GM12878 (cell line): ENCODE results near the gene GPR119. TPM values are rescaled to one million over a fixed set of nuclear protein-coding genes. Genes with fewer than 3 reads are reported as not detected.

Source experiments
- ATAC-seq: fragments of 200-7000 bp; cut with Tn5 transposase; 3 replicates; pipeline ENCODE4 v1.9.1; 2020; ENCODE audit warnings: mild to moderate bottlenecking, moderate library complexity
- Bru-seq: library from RNA; stranded (reverse); fragments of 400-500 nt; gene quantifications from one replicate; lab custom pipeline; 2021; lab: Mats Ljungman, UMichigan
- BruChase-seq, 2 experiments: library from RNA; stranded (reverse); fragments of 400-500 nt; gene quantifications; one replicate each; lab custom pipeline; 2021; lab: Mats Ljungman, UMichigan
- BruUV-seq: library from RNA; stranded (reverse); fragments of 400-500 nt; replicated peaks from 2 replicates; lab custom pipeline; 2021; lab: Mats Ljungman, UMichigan
- CTCF ChIA-PET: fragments of 300-600 bp; sonication (Branson Sonifier 250); formaldehyde crosslinking; extraction: SDS; loops from one replicate; lab custom pipeline; 2021; ENCODE audit warnings: inconsistent platforms; lab: Yijun Ruan, JAX
- POLR2A ChIA-PET: fragments of 350-600 bp; formaldehyde crosslinking; extraction: SDS; loops from one replicate; lab custom pipeline; 2021; ENCODE audit warnings: inconsistent platforms; lab: Charles Lee
- RAD21 ChIA-PET: fragments of 300-600 bp; sonication (Branson Sonifier 250); formaldehyde crosslinking; loops from one replicate; lab custom pipeline; 2023; ENCODE audit warnings: antibody characterized with exemption; ENCODE audit not compliant: unreplicated experiment; lab: Charles Lee
- SMC1A ChIA-PET: fragments of 300-600 bp; sonication (Branson Sonifier 250); formaldehyde crosslinking; loops from one replicate; lab custom pipeline; 2023; ENCODE audit not compliant: unreplicated experiment, uncharacterized antibody; lab: Charles Lee
- DNase-seq: peaks from one replicate; pipeline ENCODE4 v3.0.0-alpha.2; 2011; ENCODE audit warnings: low read depth, low spot score
- FAIRE-seq: peaks from 3 replicates; lab custom pipeline; 2011; peaks lifted over from hg19 to GRCh38; lab: Jason Lieb, UNC
- H2AFZ ChIP-seq: 2 replicates; pipeline ENCODE4 v1.6.0; 2011; ENCODE audit warnings: low read depth, low read length, control low read depth; ENCODE audit not compliant: control insufficient read depth
- H3K27ac ChIP-seq: 2 replicates; pipeline ENCODE4 v1.5.1; 2011; ENCODE audit warnings: control low read depth; ENCODE audit not compliant: control insufficient read depth, insufficient read depth
- H3K27me3 ChIP-seq, 2 experiments: replicated peaks in 1 of 2; 2 replicates each; pipeline versions ENCODE4 v1.6.0 to v1.6.1; 2011; ENCODE audit warnings: low read length in 1 of 2; ENCODE audit not compliant: control insufficient read depth in 2 of 2, insufficient read depth in 2 of 2
- H3K36me3 ChIP-seq, 2 experiments: 2 replicates each; pipeline ENCODE4 v1.5.1; 2011; ENCODE audit warnings: low read length in 1 of 2; ENCODE audit not compliant: control insufficient read depth in 2 of 2, insufficient read depth in 2 of 2
- H3K4me1 ChIP-seq: 2 replicates; pipeline ENCODE4 v1.6.1; 2011; ENCODE audit warnings: mild to moderate bottlenecking, low read length, moderate library complexity, mixed read lengths; ENCODE audit not compliant: control insufficient read depth, insufficient read depth
- H3K4me2 ChIP-seq: 2 replicates; pipeline ENCODE4 v1.6.0; 2011; ENCODE audit warnings: control low read depth; ENCODE audit not compliant: control insufficient read depth, insufficient read depth
- H3K4me3 ChIP-seq: fragments of 200-600 bp; sonication (generic); 2 replicates; pipeline ENCODE4 v1.5.1; 2016
- H3K79me2 ChIP-seq: 2 replicates; pipeline ENCODE4 v1.6.0; 2011; ENCODE audit warnings: low read length; ENCODE audit not compliant: control insufficient read depth, insufficient read depth
- H3K9ac ChIP-seq: 2 replicates; pipeline ENCODE4 v1.8.0; 2011; ENCODE audit warnings: low read length, control low read depth, mixed read lengths; ENCODE audit not compliant: control insufficient read depth, insufficient read depth
- H3K9me3 ChIP-seq: replicated peaks from 3 replicates; pipeline ENCODE4 v1.5.1; 2011; ENCODE audit warnings: mild to moderate bottlenecking, low read length; ENCODE audit not compliant: control insufficient read depth, insufficient read depth
- H4K20me1 ChIP-seq: 2 replicates; pipeline ENCODE4 v1.6.0; 2011; ENCODE audit not compliant: control insufficient read depth, insufficient read depth
- CBX5 ChIP-seq: sonication (generic); IDR thresholded peaks from 2 replicates; pipeline ENCODE4 v1.6.1; 2016; ENCODE audit warnings: low read depth, moderate library complexity, mild to moderate bottlenecking, inconsistent platforms
- ESRRA ChIP-seq: IDR thresholded peaks from 2 replicates; pipeline ENCODE4 v1.6.1; 2012; ENCODE audit warnings: mild to moderate bottlenecking, low read length, improper control_type of control experiment
- FOS ChIP-seq: IDR thresholded peaks from 3 replicates; pipeline ENCODE4 v1.6.1; 2011; ENCODE audit warnings: borderline replicate concordance; ENCODE audit not compliant: insufficient read length; ENCODE audit errors: extremely low read depth
- HCFC1 ChIP-seq: fragments of 150-350 bp; IDR thresholded peaks from 2 replicates; pipeline ENCODE4 v1.6.1; 2014; ENCODE audit warnings: low read length
- IRF4 ChIP-seq: IDR thresholded peaks from 2 replicates; pipeline ENCODE4 v1.6.1; 2011; ENCODE audit warnings: low read depth, low read length
- JUNB ChIP-seq: IDR thresholded peaks from 2 replicates; pipeline ENCODE4 v1.6.1; 2016; ENCODE audit warnings: antibody characterized with exemption, mild to moderate bottlenecking
- JUND ChIP-seq: IDR thresholded peaks from 2 replicates; pipeline ENCODE4 v1.6.1; 2012; ENCODE audit warnings: low read depth, mild to moderate bottlenecking, low read length, improper control_type of control experiment, moderate library complexity
- KDM1A ChIP-seq: fragments of 200-600 bp; sonication (generic); IDR thresholded peaks from 2 replicates; pipeline ENCODE4 v1.6.1; 2016; ENCODE audit warnings: borderline replicate concordance
- NFYA ChIP-seq: IDR thresholded peaks from 2 replicates; pipeline ENCODE4 v1.6.1; 2011; ENCODE audit warnings: low read depth, mild to moderate bottlenecking, low read length, improper control_type of control experiment, borderline replicate concordance
- NRF1 ChIP-seq: conservative IDR thresholded peaks from 2 replicates; pipeline ENCODE4 v1.6.1; 2011; ENCODE audit warnings: mild to moderate bottlenecking, low read depth, low read length, improper control_type of control experiment
- RAD21 ChIP-seq: IDR thresholded peaks from 2 replicates; pipeline ENCODE4 v1.6.1; 2011; ENCODE audit warnings: mild to moderate bottlenecking, low read depth, low read length, moderate library complexity; ENCODE audit not compliant: insufficient read depth
- WGBS: methylation state at CpG from one replicate; pipeline ENCODE4 v1.1.6; 2016; ENCODE audit warnings: low lambda C conversion rate; ENCODE audit not compliant: insufficient replicate concordance, insufficient coverage; ENCODE audit errors: missing lambda C conversion rate; 5-methylcytosine and 5-hydroxymethylcytosine counted together
- in situ Hi-C: fragments of 300-500 bp; cut with MboI; formaldehyde crosslinking; loops from 9 replicates; pipeline ENCODE4 v1.14.3; 2018; ENCODE audit warnings: mixed read lengths
- intact Hi-C: fragments of 100-400 bp; cut with micrococcal nuclease; formaldehyde crosslinking; loops from one replicate; pipeline ENCODE4 v1.14.2; 2022; ENCODE audit not compliant: unreplicated experiment
- long read RNA-seq, 2 experiments: library from polyadenylated mRNA; unstranded; transcript quantifications; one replicate each; pipeline ENCODE4 v2.0.0, GENCODE V29; 2019 to 2020
- polyA minus RNA-seq, 3 experiments: library from RNA; depleted of rRNA, polyadenylated mRNA; stranded (reverse); fragments of >200 nt; gene quantifications; 2 replicates each; pipeline ENCODE4 v1.2.3, GENCODE V29; 2011
- polyA plus RNA-seq, 11 experiments: library from polyadenylated mRNA; depleted of rRNA in 4 of 11; unstranded in 6 of 11; stranded (reverse) in 5 of 11; fragments of >200 nt; fragmentation: Nextera tagmentation in 4 of 11; fragmentation: Illumina TruSeq in 1 of 11; extraction: Ambion mirVana in 4 of 11; extraction: Trizol in 1 of 11; gene quantifications; 1 replicate in 1 of 11; 2 replicates in 10 of 11; pipeline versions ENCODE4 v1.2.1 to v1.2.3, GENCODE V29; 2011 to 2016; ENCODE audit warnings: inconsistent platforms in 2 of 11, missing spikeins in 2 of 11, low read depth in 1 of 11
- total RNA-seq, 4 experiments: library from RNA; depleted of rRNA in 3 of 4; stranded (reverse); fragments of >200 nt in 3 of 4; fragmentation: Illumina TruSeq in 1 of 4; extraction: Trizol in 1 of 4; gene quantifications; 2 replicates each; pipeline versions ENCODE4 v1.2.1 to v1.2.3, GENCODE V29; 2013 to 2021
- TF ChIP-seq, protein P1 (sequence below): fragments of 450-650 bp; IDR thresholded peaks from 2 replicates; pipeline ENCODE4 v1.6.1; 2018; ENCODE audit warnings: borderline replicate concordance, mild to moderate bottlenecking; ENCODE audit not compliant: partially characterized antibody
- TF ChIP-seq, protein P2 (sequence below): fragments of 450-650 bp; formaldehyde crosslinking; IDR thresholded peaks from 2 replicates; pipeline ENCODE4 v1.4.0; 2022; ENCODE audit warnings: mild to moderate bottlenecking, moderate library complexity
- TF ChIP-seq, protein P3 (sequence below): fragments of 150-350 bp; IDR thresholded peaks from 2 replicates; pipeline ENCODE4 v1.6.1; 2014; ENCODE audit warnings: mild to moderate bottlenecking, low read depth, low read length

GPR119 gene
- not detected in 2 replicates for total RNA-seq (2013; cell fraction: nucleolus; rRNA removed)
- total RNA-seq (2014; rRNA removed) (not detected in 2 replicates), total RNA-seq (2014; rRNA removed; fragmentation: Illumina TruSeq; extraction: Trizol) (not detected in 2 replicates), total RNA-seq (2021) (not detected in 2 replicates), polyA plus RNA-seq (2011; rRNA removed) (not detected in 2 replicates), polyA plus RNA-seq (2014; fragmentation: Illumina TruSeq; extraction: Trizol) (not detected in 2 replicates), polyA plus RNA-seq (2014; fragmentation: Nextera tagmentation; extraction: Ambion mirVana) (not detected), polyA plus RNA-seq (2014; rRNA removed) (not detected in 2 replicates), polyA plus RNA-seq (2016; fragmentation: Nextera tagmentation; extraction: Ambion mirVana) (not detected), polyA minus RNA-seq (2011; rRNA and poly(A)+ RNA removed) (not detected in 2 replicates), Bru-seq, nascent RNA (not detected), BruChase-seq, experiment 1, labeled RNA remaining after a 6-hour chase (not detected), BruChase-seq, experiment 2, labeled RNA remaining after a 2-hour chase (not detected)
- polyA plus RNA-seq (2011; ENCODE audit: low read depth) = not detected
- polyA plus RNA-seq (2011; cell fraction: cytosol; rRNA removed) = not detected in 2 replicates
- not detected in 2 replicates for polyA plus RNA-seq (2011; cell fraction: nucleus; rRNA removed)
- not detected in 2 replicates for polyA plus RNA-seq (2012)
- not detected in 2 replicates for polyA minus RNA-seq (2011; cell fraction: cytosol; rRNA and poly(A)+ RNA removed)
- not detected in 2 replicates for polyA minus RNA-seq (2011; cell fraction: nucleus; rRNA and poly(A)+ RNA removed)
- long read RNA-seq, experiment 1 = 0 reads
- long read RNA-seq, experiment 2 = 0 reads

DNA sequence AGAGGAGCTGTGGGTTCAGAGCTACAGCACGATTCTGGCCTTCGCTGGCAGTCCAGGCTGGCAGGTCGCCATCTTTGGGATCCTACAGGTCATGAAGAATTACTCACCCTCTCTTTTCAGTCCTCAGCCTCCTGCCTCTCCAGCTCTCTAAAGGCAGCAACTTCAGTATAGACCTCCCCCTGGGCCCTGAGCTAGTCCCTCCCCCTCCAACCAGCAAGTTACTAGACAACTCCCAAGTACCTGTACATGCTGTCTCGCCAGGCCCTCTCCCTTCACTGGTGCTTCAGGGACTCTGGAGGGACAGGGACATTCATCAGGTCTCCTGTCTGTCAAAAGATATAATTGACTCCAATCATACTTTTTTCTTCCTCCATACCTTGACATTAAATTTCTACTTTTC is at the start of gene GPR119:
Gene GPR119, minus strand, starts transcription at position 155 of the 400 bp plus-strand sequence. CDS start 227 bp downstream, outside the sequence.
- no peak for DNase-seq
- in situ Hi-C loops = no loop called here
- intact Hi-C loops = no loop called here
- no peak for FAIRE-seq
- Histone ChIP-seq H3K79me2 (no peaks in the 10 kb centered on the region), H4K20me1 (no peaks in the 10 kb centered on the region), H2AFZ (no peak within 1 kb of the TSS), H3K27ac (no peak within 1 kb of the TSS), H3K4me3 (no peak within 1 kb of the TSS), H3K9me3 (no peaks in the 10 kb centered on the region), H3K4me2 (no peak within 1 kb of the TSS), H3K36me3 (no peaks in the 10 kb centered on the region), H3K9ac (no peak within 1 kb of the TSS), H3K4me1 (no peaks in the 10 kb centered on the region), H3K27me3 (peaks cover 0 to 2% of the 10 kb centered on the region in 2 experiments; a peak in 1 of 4 replicates)
- ChIA-PET CTCF (interaction anchor here (0.9 to 1.1 kb wide), 2 partner anchors 10 to 531 kb away, joined by 3 to 4 read pairs; no protein-coding TSS in a partner anchor), POLR2A (no interaction called here), SMC1A (no interaction called here), RAD21 (no interaction called here)
- no peak for ATAC-seq
- no TSS peak for BruUV-seq
- 21% methylated on average over 4 of the region's 4 CpGs for WGBS
- TF ChIP-seq IRF4 (no peak), KDM1A (no peak), ESRRA (no peak), NFYA (no peak), JUND (no peak), HCFC1 (no peak), CBX5 (no peak), JUNB (no peak), FOS (no peak), RAD21 (no peak), NRF1 (no peak)
- TF ChIP-seq, protein P1, sequence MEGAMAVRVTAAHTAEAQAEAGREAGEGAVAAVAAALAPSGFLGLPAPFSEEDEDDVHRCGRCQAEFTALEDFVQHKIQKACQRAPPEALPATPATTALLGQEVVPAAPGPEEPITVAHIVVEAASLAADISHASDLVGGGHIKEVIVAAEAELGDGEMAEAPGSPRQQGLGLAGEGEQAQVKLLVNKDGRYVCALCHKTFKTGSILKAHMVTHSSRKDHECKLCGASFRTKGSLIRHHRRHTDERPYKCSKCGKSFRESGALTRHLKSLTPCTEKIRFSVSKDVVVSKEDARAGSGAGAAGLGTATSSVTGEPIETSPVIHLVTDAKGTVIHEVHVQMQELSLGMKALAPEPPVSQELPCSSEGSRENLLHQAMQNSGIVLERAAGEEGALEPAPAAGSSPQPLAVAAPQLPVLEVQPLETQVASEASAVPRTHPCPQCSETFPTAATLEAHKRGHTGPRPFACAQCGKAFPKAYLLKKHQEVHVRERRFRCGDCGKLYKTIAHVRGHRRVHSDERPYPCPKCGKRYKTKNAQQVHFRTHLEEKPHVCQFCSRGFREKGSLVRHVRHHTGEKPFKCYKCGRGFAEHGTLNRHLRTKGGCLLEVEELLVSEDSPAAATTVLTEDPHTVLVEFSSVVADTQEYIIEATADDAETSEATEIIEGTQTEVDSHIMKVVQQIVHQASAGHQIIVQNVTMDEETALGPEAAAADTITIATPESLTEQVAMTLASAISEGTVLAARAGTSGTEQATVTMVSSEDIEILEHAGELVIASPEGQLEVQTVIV = no peak
- TF ChIP-seq, protein P2, sequence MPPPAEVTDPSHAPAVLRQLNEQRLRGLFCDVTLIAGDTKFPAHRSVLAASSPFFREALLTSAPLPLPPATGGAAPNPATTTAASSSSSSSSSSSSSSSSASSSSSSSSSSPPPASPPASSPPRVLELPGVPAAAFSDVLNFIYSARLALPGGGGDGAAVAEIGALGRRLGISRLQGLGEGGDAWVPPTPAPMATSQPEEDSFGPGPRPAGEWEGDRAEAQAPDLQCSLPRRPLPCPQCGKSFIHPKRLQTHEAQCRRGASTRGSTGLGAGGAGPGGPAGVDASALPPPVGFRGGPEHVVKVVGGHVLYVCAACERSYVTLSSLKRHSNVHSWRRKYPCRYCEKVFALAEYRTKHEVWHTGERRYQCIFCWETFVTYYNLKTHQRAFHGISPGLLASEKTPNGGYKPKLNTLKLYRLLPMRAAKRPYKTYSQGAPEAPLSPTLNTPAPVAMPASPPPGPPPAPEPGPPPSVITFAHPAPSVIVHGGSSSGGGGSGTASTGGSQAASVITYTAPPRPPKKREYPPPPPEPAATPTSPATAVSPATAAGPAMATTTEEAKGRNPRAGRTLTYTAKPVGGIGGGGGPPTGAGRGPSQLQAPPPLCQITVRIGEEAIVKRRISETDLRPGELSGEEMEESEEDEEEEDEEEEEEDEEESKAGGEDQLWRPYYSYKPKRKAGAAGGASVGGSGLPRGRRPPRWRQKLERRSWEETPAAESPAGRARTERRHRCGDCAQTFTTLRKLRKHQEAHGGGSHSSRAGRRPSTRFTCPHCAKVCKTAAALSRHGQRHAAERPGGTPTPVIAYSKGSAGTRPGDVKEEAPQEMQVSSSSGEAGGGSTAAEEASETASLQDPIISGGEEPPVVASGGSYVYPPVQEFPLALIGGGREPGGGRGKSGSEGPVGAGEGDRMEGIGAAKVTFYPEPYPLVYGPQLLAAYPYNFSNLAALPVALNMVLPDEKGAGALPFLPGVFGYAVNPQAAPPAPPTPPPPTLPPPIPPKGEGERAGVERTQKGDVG = no peak
- TF ChIP-seq, protein P3, sequence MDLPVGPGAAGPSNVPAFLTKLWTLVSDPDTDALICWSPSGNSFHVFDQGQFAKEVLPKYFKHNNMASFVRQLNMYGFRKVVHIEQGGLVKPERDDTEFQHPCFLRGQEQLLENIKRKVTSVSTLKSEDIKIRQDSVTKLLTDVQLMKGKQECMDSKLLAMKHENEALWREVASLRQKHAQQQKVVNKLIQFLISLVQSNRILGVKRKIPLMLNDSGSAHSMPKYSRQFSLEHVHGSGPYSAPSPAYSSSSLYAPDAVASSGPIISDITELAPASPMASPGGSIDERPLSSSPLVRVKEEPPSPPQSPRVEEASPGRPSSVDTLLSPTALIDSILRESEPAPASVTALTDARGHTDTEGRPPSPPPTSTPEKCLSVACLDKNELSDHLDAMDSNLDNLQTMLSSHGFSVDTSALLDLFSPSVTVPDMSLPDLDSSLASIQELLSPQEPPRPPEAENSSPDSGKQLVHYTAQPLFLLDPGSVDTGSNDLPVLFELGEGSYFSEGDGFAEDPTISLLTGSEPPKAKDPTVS = no peak
